Omental fat pad (tissue), 4 donors: ENCODE results near the gene GIN1. TPM values are rescaled to one million over a fixed set of nuclear protein-coding genes. Genes with fewer than 3 reads are reported as not detected.

Experiments
- ATAC-seq: fragments of 150-250 bp; one replicate; pipeline ENCODE4 v1.9.1; 2016; ENCODE audit warnings: mild to moderate bottlenecking, moderate library complexity; ENCODE audit not compliant: low FRiP score
- DNase-seq: peaks from one replicate; pipeline ENCODE4 v3.0.0-alpha.2; 2019; ENCODE audit warnings: low spot score
- CTCF ChIP-seq, 3 donors: fragments of 450-650 bp; IDR thresholded peaks; one replicate each; pipeline ENCODE4 v1.5.1; 2016 to 2017; ENCODE audit warnings: antibody characterized with exemption in 3 of 3, mild to moderate bottlenecking in 3 of 3, moderate library complexity in 2 of 3
- total RNA-seq, 4 donors: library from RNA; depleted of rRNA; stranded (reverse); fragments of >200 nt; gene quantifications; one replicate each; pipeline ENCODE4 v1.1.0, GENCODE V29; 2016

Gene GIN1
- total RNA-seq, 4 donors from 2014 or later, result 2.4 to 5.1 (median 4.2) TPM

- TF ChIP-seq CTCF (IDR thresholded peaks at IDR 0.05), result no peak
- DNase-seq, result no peak
- ATAC-seq, result no peak
These were observed 9.5 kb downstream of the GIN1 start for GRCh38 chr5:103110403-103110802.

- ATAC-seq (no peak), DNase-seq (no peak)
- no peak for TF ChIP-seq CTCF (IDR thresholded peaks at IDR 0.05)
These were observed 10.7 kb downstream of the GIN1 start for GRCh38 chr5:103109277-103109676.

- no peak for TF ChIP-seq CTCF (IDR thresholded peaks at IDR 0.05)
- DNase-seq (no peak), ATAC-seq (no peak)
These were observed 11.9 kb downstream of the GIN1 start for GRCh38 chr5:103108086-103108485.

GRCh38 chr5:103102234-103102633, 17.7 kb downstream of the GIN1 start:
- no peak for TF ChIP-seq CTCF (IDR thresholded peaks at IDR 0.05)
- ATAC-seq, result no peak
- DNase-seq, result no peak

GRCh38 chr5:103101079-103101750, 18.7 kb downstream of the GIN1 start:
- ATAC-seq (no peak), DNase-seq (no peak)
- TF ChIP-seq CTCF (IDR thresholded peaks at IDR 0.05), result no peak

- ATAC-seq (no peak), DNase-seq (no peak)
- TF ChIP-seq CTCF (IDR thresholded peaks at IDR 0.05), result no peak
These were observed 20.9 kb downstream of the GIN1 start for GRCh38 chr5:103098993-103099392.

GRCh38 chr5:103094737-103095136, 25.2 kb downstream of the GIN1 start:
- TF ChIP-seq CTCF (IDR thresholded peaks at IDR 0.05), result no peak
- no peak for ATAC-seq
- no peak for DNase-seq
